HG03457 (cell line): ENCODE measurements around the gene EMILIN1.
"Not testable (repeated sequence)": the region's sequence is repeated elsewhere in the genome, so short reads cannot be mapped to it uniquely, and the experiment has no call there.

Experiments
- ATAC-seq: cut with Tn5 transposase; IDR thresholded peaks from one replicate; pipeline ENCODE4 v1.9.1; 2021; ENCODE audit warnings: moderate number of reproducible peaks; ENCODE audit not compliant: unreplicated experiment

Gene EMILIN1

DNA sequence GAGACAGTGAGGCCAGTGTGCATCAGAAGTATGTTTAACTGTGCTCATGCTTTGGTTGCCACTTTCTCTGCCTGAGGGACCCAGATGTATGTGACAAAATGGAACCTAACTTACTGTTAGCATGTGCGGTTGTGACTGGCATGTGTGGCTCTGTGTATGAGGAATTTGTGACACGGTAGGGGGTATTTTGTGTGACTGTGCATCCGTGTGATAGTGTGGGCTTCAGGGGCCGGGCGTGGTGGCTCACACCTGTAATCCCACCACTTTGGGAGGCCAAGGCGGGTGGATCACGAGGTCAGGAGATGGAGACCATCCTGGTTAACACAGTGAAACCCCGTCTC lies 40.9 kb downstream of the EMILIN1 start:
- not testable (repeated sequence) for ATAC-seq

DNA sequence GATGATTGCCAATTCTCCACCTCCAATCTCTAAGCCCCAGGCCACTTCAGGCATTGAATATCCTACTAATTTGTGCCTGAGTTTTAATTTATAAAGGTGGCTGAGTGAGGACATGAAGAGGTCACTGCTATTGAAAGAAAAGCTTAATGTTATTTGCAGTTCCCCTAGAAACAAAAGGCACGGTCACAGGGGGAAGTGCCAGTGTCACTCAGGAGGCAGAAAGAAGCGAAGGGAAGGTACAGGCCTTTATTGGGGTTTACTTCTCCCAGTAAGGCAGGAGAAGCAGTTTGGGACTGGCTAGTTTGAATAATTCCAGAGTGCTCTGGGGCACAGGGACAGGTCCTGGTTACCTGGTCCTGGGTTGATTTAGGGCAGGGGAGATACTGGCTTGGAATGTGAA lies 43.5 kb downstream of the EMILIN1 start:
- ATAC-seq: no peak

GRCh38 chr2:27122791-27123190 lies 44.4 kb downstream of the EMILIN1 start:
- ATAC-seq: no peak

GRCh38 chr2:27123302-27124150 lies 45.1 kb downstream of the EMILIN1 start, which contains the start of gene ABHD1:
Gene ABHD1 (plus strand): TSS chr2:27123815. CDS start chr2:27123949, 134 bp downstream.
- no peak for ATAC-seq

- ATAC-seq: no peak
Measured at GRCh38 chr2:27125104-27125503, 46.7 kb downstream of the EMILIN1 start.

GRCh38 chr2:27126252-27126710 lies 47.9 kb downstream of the EMILIN1 start:
- ATAC-seq: no peak

GRCh38 chr2:27127883-27128667 lies 49.7 kb downstream of the EMILIN1 start:
- ATAC-seq: no peak

DNA sequence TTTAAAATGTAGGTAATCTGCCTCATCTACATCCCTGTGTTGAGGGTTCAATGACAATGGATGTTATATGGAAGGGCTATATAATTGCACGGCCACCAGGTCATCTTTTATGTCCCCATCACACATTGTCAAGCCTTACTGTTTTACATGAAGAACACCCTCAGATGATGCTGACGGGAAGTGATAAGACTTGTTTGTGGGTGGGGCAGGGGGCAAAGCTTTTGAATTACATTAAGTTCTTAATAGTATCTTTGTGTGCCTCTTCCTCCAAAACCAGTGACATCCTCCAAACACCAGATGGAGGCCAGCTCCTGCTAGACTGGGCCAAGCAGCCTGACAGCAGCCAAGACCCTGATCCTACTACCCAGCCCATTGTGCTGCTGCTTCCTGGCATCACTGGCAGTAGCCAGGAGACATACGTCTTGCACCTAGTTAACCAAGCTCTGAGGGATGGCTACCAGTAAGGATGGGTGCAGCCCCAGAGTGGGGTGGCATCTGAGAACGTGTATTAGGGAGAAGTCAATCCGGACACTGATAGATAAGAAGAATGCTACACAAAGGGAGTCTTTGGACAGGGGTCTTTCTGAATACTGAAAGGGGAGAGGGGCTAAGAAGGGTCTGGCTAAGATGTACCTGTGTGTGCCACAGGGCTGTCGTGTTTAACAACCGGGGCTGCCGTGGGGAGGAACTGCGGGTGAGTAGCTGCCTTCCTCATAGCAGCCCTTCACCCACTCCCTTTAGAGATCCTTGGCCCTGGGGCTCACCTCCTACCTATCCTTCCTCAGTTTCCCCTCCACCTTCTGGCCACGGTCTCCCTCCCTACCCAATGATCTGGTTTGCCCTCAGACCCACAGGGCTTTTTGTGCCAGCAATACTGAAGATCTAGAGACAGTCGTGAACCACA lies 50.5 kb downstream of the EMILIN1 start:
- ATAC-seq: no peak

- ATAC-seq: no peak
Measured at GRCh38 chr2:27130396-27130795, 52.0 kb downstream of the EMILIN1 start.

DNA sequence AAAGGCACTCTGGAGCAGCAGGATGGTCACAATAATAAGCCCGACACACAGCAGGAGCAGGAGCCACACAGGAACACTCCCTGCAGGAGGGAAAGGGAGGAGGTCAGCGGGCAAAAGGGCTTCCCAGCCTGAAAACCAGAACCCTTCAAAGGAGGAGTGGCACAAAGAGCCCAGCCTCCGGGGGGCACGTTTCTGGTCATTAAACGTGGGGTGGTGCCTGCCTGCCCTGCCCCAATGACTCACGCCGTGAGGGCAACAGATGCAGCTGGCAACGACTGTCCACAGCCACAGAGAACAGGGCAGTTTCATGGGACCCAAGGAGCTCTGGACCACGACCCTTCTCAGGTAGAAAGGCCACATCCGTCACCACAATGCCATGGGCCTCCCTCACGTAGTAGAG lies 53.0 kb downstream of the EMILIN1 start:
- no peak for ATAC-seq

DNA sequence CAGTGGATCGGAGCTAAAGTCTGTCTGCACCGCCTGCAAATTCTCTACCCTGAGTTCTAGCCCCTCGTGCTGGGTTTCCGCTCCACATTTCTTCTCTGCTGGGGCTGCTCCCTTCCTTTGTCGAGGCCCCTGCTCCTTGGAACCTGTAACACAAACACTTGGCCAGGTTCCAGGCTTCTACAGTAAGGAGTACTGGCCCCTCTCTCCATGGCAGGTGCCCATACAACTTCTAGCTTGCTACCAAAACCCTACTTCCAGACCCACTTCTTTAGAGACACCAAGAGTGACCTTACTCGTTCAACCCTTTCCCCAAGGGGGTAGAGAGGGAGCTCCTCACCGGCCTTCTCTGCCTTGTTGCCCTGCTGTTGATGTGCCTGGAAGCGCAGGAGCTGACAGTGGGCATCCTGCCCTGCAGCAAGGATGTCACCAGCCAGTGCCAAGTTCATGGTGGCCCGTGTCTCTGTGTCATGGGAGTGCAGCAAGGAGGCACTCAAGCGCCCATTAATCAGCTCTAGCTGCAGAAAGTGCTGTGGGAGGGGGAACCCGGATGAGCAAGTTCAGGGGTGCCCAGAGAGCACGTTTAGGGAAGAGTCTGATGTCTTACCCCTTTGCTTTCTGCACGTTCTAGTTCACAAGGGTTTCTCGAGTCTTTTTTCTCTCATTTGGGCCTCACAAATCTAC lies 54.9 kb downstream of the EMILIN1 start:
- no peak for ATAC-seq

- peak; percentile 59 for ATAC-seq
Measured at GRCh38 chr2:27133905-27134780, 55.7 kb downstream of the EMILIN1 start, which contains the start of gene PREB. Gene PREB (minus strand): TSS chr2:27134636. CDS start chr2:27134421, 215 bp downstream.

- ATAC-seq: no peak
Measured at GRCh38 chr2:27134781-27135477, 56.5 kb downstream of the EMILIN1 start.

DNA sequence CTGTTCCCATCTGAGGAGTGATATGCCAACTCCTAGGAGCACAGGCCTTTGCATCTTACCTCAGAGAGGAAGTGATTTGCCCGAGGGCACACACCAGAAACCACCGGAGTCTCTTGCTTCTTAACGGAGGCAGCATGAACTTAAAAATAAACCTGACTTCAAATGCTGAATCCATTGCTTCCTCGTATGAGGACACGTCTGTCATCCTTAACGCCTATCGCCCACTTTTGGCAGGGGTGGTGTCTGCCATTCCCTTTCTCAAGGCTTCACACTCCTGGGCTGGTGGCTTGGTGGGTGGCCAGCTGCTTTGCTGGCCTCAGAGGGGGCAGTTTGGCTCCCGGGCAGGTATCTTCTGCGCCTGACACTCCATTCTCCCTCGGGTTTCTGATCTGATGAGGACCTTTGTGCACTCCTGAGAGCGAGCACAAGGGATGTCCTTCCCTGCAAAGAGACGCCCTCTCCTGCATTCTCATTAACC lies 57.1 kb downstream of the EMILIN1 start:
- no peak for ATAC-seq
